IPS-20b (cell line): ENCODE results near the gene ROR2.

Experiments
- H3K27ac ChIP-seq: one replicate; pipeline ENCODE4 v1.5.1; 2013; ENCODE audit warnings: low read length
- H3K27me3 ChIP-seq: 2 replicates; pipeline ENCODE4 v1.6.1; 2013; ENCODE audit warnings: mild to moderate bottlenecking, low read length, inconsistent platforms; ENCODE audit not compliant: insufficient read depth
- H3K36me3 ChIP-seq: 2 replicates; pipeline ENCODE4 v1.6.1; 2013; ENCODE audit warnings: low read depth, mild to moderate bottlenecking, inconsistent platforms, low read length, moderate library complexity; ENCODE audit not compliant: insufficient read depth
- H3K4me1 ChIP-seq: 2 replicates; pipeline ENCODE4 v1.6.1; 2013; ENCODE audit warnings: mild to moderate bottlenecking, control low read depth, inconsistent platforms, low read length, moderate library complexity; ENCODE audit not compliant: insufficient read depth
- H3K4me3 ChIP-seq: 2 replicates; pipeline ENCODE4 v1.5.1; 2013; ENCODE audit warnings: mild to moderate bottlenecking, low read length, inconsistent platforms
- H3K9ac ChIP-seq: 2 replicates; pipeline ENCODE4 v1.6.1; 2013; ENCODE audit warnings: low read depth, mild to moderate bottlenecking, inconsistent platforms, low read length, moderate library complexity
- H3K9me3 ChIP-seq: 2 replicates; pipeline ENCODE4 v1.6.1; 2013; ENCODE audit warnings: mild to moderate bottlenecking, low read depth, low read length, inconsistent platforms; ENCODE audit not compliant: insufficient read depth

The ROR2 gene

DNA sequence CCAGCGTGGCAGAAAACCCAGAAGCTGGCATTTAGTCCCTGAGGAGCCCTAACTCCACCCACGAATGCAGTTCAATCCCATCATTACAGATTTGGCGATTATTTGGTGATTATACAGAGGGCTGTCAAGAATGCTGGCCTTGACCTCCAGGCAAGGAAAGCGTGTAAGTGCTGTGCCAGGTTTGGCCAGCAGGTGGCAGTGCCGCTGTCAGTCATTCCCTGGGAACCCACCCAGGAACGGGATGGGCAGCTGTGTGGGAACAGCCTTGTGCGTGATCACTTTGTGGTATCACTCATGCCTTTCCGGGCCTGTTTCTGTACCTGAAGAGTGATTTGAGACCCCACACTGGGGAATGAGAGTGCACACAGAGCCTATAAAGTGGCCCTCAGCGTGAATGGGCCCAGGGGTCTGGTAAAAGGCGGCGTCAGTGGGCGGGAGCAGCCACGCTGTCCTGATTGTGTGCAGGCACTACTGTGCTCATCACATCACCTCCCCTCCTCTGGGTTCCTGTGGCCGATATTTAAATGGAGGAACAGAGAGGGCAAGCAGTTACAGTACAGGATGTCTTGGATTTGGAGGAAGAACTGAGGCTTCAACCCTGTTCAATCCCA is 215.6 kb downstream of the ROR2 start:
- Histone ChIP-seq H3K36me3 (no peaks in the 10 kb centered on the region), H3K27ac (no peak overlapping the region), H3K27me3 (no peaks in the 10 kb centered on the region)

GRCh38 chr9:91733006-91733624 is 216.9 kb downstream of the ROR2 start:
- Histone ChIP-seq H3K4me3 (no peak overlapping the region), H3K27me3 (no peaks in the 10 kb centered on the region), H3K4me1 (no peaks in the 10 kb centered on the region), H3K36me3 (no peaks in the 10 kb centered on the region), H3K9ac (no peak overlapping the region), H3K27ac (no peak overlapping the region), H3K9me3 (no peaks in the 10 kb centered on the region)

More for the DNA sequence above, 215.6 kb downstream of the ROR2 start:
- Histone ChIP-seq H3K9ac (no peak overlapping the region), H3K9me3 (no peaks in the 10 kb centered on the region), H3K4me1 (no peaks in the 10 kb centered on the region), H3K4me3 (no peak overlapping the region)

DNA sequence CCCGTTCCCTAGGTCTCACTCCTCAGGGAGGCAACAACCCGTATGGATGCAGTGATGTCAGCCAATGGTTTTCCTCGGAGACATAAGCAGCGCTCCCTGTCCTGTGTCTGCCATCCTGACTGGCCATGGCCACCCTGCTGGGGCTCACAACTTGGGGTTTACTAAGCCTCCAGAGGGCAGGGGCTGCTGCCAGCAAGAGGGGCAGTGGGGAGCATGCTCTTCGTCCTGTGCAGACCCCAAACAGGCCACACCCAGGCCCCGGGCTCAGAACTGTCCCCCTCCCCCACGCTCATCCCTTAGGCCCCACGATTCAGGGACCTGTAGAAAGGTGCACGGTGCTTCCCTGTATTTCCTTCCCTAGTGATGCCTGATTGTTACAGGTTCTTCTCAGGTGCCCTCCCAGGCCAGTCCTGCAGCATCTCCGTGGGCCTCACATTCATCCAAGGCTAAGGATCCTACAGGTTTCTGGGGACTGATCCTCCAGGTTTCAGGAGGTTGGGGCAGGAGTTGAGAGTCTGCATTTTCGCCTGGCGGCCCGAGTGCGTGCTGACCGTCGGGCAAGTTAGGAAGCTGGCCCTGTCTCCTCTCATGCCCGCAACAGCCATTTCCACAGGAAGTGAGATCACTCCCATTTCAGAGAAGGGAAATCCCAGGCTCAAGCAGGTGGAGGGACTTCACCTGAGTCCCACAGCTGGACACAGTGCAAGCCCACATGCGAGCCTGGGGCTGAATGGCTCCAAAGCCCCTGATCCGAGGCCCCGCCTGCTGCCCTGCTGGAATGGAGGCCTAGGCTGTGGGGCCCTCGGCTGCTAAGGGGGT is 217.6 kb downstream of the ROR2 start:
- no peak overlapping the region for H3K27ac ChIP-seq
- H3K36me3 ChIP-seq, result no peaks in the 10 kb centered on the region
- no peaks in the 10 kb centered on the region for H3K9me3 ChIP-seq
- H3K9ac ChIP-seq, result no peak overlapping the region; the same call in 1 of the 2 replicates
- no peaks in the 10 kb centered on the region for H3K4me1 ChIP-seq
- no peak overlapping the region for H3K4me3 ChIP-seq
- no peaks in the 10 kb centered on the region for H3K27me3 ChIP-seq

GRCh38 chr9:91730806-91731205 is 219.2 kb downstream of the ROR2 start:
- Histone ChIP-seq H3K27me3 (no peaks in the 10 kb centered on the region), H3K9ac (no peak overlapping the region), H3K9me3 (no peaks in the 10 kb centered on the region), H3K4me1 (no peaks in the 10 kb centered on the region), H3K4me3 (no peak overlapping the region), H3K27ac (no peak overlapping the region), H3K36me3 (no peaks in the 10 kb centered on the region)

- Histone ChIP-seq H3K4me1 (no peaks in the 10 kb centered on the region), H3K27me3 (no peaks in the 10 kb centered on the region), H3K36me3 (0 out of 2 replicates have a peak, but pooled peaks cover under 1% of the 10 kb centered on the region), H3K4me3 (no peak overlapping the region), H3K9ac (no peak overlapping the region), H3K27ac (no peak overlapping the region), H3K9me3 (no peaks in the 10 kb centered on the region)
Measured at GRCh38 chr9:91729558-91729842, 220.5 kb downstream of the ROR2 start.

DNA sequence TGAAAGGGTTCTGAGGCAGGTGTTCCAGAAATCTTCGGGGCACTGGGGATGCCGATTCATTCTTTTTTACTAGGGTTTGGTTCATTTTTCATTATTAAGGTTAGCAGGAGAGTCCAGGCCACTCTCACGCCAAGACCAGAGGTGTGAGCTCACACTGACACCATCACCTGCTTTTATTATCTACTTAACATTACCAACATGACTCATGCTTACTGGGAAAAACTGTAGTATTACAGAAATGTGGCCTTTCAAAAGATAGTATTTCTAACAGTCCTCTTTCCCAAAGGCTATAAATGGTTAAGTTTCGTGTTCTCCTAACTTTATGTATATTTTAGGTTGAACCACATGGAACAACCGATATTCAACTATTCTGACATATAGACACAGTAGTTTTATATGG is 222.1 kb downstream of the ROR2 start:
- no peaks in the 10 kb centered on the region for H3K27me3 ChIP-seq
- no peak overlapping the region for H3K27ac ChIP-seq
- no peaks in the 10 kb centered on the region for H3K4me1 ChIP-seq
- no peaks in the 10 kb centered on the region for H3K9me3 ChIP-seq
- no peak overlapping the region for H3K9ac ChIP-seq
- peaks cover 5% of the 10 kb centered on the region; the same call in 1 of the 2 replicates for H3K36me3 ChIP-seq
- no peak overlapping the region for H3K4me3 ChIP-seq

DNA sequence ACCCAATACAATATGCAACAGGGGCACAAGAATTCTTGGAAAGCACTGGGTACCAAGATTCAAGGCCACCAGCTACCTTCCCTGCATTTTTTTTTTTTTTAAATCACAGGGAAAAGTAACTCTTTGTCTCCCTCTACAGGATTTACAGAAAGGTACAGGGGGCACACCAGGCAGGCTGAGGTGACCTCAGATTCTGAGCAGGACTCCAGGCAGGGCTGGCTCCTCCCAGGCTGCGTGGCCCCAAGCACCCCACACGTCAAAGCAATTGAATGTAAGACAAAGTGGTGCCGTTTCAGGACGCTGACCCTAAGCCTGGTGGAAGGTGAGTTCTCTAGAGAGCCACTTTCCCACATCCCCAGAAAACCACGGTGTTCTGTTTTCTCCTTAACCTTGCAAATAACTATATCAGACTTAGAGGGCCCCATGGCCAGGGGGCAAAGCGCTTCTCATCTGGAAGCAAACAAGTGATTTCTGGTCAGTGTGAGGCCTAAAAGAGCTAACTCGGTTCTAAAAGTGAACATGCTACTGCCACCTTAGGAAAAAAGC is 222.6 kb downstream of the ROR2 start:
- Histone ChIP-seq H3K4me1 (no peaks in the 10 kb centered on the region), H3K27me3 (no peaks in the 10 kb centered on the region), H3K4me3 (no peak overlapping the region), H3K36me3 (peaks cover 5% of the 10 kb centered on the region; the same call in 1 of the 2 replicates), H3K9ac (no peak overlapping the region), H3K27ac (no peak overlapping the region), H3K9me3 (no peaks in the 10 kb centered on the region)

DNA sequence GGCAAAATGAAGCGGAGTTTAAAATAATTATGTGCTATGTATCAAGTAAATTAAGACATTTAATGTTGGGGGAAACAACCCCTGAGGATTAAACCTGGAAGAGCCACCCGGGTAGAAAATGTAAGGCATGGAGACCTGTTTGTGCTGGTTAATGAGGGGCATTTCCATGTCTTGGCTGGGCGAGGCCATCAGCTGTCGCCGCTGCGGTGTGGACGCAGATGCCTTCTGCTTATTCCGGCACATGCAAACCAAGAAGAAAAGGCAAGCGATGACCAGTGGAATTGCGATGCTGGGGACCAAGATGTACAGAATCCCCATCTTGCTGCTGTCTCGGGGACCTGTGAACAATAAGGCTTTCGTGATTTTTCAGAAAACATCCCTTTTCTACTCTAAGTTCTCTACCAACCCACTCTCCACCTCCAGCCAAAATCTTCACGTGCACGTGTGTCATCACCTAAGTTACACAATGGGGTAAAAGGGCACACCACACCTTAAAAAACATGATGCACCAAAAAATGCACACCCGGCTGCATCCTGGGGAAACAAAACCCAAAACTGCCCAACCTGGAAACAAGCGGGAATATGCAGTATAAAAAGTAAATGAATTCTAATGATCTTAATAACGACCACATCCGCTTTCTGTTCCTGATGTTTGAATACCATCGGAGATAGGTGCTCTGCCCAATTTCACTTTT is 223.5 kb downstream of the ROR2 start:
- Histone ChIP-seq H3K4me1 (no peaks in the 10 kb centered on the region), H3K27ac (no peak overlapping the region), H3K9me3 (no peaks in the 10 kb centered on the region), H3K27me3 (no peaks in the 10 kb centered on the region), H3K36me3 (peaks cover 5% of the 10 kb centered on the region; the same call in 1 of the 2 replicates), H3K4me3 (no peak overlapping the region), H3K9ac (no peak overlapping the region)

DNA sequence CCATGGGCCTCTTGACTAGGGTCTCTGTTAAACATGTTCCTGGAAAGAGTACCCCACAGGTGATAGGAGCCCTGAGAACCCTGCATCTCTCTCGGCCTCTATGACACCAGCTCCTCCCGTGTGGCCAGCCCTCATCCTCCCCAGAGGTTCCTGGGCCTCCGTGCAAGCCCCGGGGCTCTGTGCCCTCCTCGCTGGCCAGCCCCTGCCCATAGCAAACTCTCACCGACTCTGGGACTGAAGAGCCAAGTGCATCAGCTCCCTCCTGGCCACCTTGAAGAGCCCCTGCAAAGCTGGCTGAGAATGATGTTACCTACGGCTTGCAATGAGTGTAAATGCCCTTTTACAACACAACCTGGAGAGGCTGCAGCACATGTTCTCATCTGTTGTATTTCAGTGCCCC is 224.4 kb downstream of the ROR2 start:
- H3K9ac ChIP-seq, result no peak overlapping the region
- H3K27me3 ChIP-seq, result no peaks in the 10 kb centered on the region
- no peaks in the 10 kb centered on the region; the same call in 1 of the 2 replicates for H3K4me1 ChIP-seq
- peaks cover 5% of the 10 kb centered on the region; the same call in 1 of the 2 replicates for H3K36me3 ChIP-seq
- H3K27ac ChIP-seq, result no peak overlapping the region
- H3K9me3 ChIP-seq, result no peaks in the 10 kb centered on the region
- no peak overlapping the region for H3K4me3 ChIP-seq

GRCh38 chr9:91724609-91725505 is 225.2 kb downstream of the ROR2 start:
- Histone ChIP-seq H3K36me3 (peaks cover 5% of the 10 kb centered on the region; the same call in 1 of the 2 replicates), H3K9me3 (no peaks in the 10 kb centered on the region), H3K4me3 (no peak overlapping the region), H3K4me1 (no peaks in the 10 kb centered on the region; the same call in 1 of the 2 replicates), H3K27ac (no peak overlapping the region), H3K9ac (no peak overlapping the region), H3K27me3 (no peaks in the 10 kb centered on the region)

DNA sequence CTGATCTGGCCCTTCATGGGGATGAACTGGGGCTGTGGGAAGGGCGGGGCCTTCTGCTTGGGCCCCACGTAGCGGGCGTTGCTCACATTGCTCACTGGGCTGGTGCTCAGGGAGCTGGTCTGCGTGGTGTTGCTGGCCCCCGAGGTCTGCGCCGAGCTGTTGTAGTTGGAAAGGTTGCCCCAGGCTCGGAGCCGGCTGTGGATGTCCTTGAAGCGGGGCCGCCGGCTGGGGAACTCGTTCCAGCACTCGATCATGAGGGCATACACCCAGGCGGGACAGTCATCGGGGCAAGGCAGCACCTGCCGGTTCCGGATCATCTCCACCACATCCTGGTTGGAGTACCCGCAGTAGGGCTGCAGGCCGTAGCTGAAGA is 226.0 kb downstream of the ROR2 start:
- Histone ChIP-seq H3K27ac (no peak overlapping the region), H3K9ac (no peak overlapping the region), H3K4me1 (no peaks in the 10 kb centered on the region; the same call in 1 of the 2 replicates), H3K27me3 (no peaks in the 10 kb centered on the region), H3K9me3 (no peaks in the 10 kb centered on the region), H3K36me3 (peaks cover 5% of the 10 kb centered on the region; the same call in 1 of the 2 replicates), H3K4me3 (no peak overlapping the region)
